HG03175 (cell line): ENCODE measurements around the gene NF1.

Experiments used
- ATAC-seq: cut with Tn5 transposase; IDR thresholded peaks from one replicate; pipeline ENCODE4 v1.9.1; 2021; ENCODE audit warnings: mild to moderate bottlenecking, moderate library complexity; ENCODE audit not compliant: unreplicated experiment

Gene NF1

GRCh38 chr17:31394544-31394943 lies 299.8 kb downstream of the NF1 start:
- ATAC-seq = no peak

- no peak for ATAC-seq
Observed at GRCh38 chr17:31397256-31397939, 302.6 kb downstream of the NF1 start.

DNA sequence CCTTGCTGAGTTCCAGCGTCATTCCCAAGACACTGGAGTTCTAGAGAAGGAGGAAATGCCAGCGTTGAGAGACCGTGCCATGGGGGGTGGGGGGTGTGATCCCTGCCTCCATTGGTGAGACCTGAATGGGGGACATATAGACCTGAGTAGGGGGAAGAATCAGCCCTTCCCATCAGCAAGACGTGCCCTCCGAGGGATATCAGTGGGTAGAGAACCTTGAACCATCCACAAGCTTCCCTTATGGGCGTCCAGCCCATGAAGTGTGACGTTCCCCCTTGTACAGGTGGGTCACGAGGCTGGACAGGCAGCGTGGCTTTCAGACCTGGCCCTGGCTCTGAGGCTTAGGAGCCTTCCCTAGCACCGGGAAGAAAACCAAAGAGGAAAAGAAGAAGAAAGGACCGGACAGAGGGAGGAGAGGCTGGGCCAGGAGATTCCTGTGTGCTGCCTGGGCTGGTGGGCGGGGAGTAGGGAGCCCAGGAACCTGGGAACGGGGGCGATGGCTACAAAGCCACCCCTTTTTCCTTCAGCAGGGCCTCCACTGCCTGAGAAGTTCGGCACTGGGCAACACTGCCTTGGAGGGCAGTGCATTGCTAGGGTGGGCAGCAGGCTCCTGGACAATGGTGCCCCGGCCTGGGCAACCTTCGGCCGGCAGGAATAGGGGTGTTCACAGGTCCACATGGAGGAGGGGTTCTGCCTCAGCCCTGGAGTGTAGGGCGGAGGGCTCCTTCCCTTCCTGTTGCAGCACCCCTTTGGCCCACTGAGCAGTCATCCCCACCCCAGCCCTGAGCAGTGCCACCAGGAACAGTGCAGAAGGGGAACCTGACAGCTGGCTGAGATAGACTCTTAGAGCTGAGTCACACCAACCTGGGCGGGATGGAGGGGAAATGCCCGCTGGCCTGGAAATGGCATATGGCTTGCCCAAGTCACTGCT lies 303.9 kb downstream of the NF1 start:
- ATAC-seq = no peak

DNA sequence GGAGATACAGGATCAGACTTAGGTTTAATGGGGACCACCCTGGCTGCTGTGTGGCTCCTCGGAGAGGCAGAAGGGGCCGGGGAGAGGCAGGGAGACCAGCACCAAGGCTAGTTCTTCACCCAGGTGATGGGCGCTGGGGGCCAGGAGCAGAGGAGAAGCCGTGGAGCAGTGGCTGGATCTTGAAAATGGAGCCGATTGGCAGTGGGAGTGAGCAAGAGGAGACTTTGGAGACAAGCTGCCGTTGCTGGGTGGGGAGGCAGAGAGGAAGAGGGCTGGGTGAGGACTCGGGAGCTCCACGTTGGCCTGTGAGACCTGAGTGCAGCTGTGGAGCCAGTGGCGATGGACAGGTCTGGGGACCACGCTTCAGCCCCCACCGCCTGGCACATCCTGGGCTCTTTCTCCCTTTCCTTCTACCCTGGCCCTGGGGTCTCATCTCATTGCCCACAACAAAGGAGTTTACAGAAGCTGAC lies 305.7 kb downstream of the NF1 start:
- no peak for ATAC-seq

GRCh38 chr17:31401456-31402254 lies 306.9 kb downstream of the NF1 start:
- no peak for ATAC-seq

DNA sequence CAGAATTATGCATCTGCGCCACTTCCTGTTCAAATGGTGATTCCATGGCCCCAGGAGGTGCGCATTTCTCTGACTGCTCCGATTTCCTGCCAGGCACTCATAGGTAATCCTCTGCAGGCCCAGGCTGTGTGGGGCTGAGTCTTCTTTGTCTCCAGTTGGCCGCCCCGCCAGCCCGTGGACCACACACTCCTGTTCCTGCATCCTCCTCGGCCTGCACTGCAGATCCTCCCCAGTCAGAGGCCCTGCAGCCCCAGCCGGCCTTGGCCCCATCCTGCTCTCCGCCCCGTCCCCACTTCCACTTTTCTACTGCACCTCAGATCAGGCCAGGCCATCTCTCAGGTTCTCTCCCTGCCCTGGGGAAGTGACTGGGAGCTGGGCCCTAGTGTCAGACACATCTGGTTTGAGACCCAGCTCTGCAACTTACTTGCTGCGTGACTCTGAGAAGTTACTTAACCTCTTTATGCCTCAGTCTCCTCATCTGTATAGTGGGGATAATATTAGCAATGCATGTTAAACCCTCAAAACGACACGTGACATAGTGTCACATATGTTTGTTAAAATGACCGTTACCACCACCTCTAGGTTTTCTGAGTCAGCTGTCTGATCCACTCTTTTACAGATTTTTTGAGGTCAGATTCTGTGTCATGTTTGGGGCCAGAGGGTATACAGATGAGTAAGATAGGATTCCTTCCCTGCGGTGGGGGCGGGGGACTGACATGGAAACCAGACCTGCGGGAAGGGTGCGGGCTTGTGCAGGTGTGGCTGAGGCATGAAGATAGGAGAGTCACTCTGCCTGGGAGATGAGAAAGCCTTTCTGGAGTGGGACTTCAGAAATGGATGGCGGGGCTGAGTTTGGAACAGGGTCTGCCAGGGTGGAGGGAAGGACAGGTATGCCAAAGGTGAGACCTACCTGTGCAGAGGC lies 309.5 kb downstream of the NF1 start:
- no peak for ATAC-seq

DNA sequence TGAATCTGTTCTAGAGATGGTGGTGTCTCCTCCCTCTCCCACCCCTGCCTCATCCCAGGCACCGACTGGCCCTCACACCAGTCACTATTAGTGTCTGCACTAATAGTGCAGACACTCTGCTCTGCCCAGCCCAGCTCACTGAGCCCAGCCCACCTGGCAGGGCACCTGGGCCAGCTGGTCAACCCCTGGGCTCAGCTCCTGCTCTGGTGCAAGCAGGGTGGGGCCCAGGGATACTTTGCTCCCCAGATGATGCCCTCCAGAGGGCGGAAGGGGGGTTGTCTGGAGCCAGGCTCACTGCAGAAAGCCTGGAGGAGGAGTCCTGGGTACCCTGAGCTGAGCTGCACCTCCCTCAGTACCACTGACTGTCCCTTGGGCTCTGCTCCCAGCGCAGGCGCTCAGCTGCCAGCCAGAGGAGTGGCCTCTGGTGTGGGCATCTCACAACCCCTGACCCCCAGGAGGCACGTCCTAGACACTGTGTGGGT lies 311.2 kb downstream of the NF1 start:
- no peak for ATAC-seq

- ATAC-seq = no peak
Observed at GRCh38 chr17:31408586-31408985, 313.8 kb downstream of the NF1 start.

DNA sequence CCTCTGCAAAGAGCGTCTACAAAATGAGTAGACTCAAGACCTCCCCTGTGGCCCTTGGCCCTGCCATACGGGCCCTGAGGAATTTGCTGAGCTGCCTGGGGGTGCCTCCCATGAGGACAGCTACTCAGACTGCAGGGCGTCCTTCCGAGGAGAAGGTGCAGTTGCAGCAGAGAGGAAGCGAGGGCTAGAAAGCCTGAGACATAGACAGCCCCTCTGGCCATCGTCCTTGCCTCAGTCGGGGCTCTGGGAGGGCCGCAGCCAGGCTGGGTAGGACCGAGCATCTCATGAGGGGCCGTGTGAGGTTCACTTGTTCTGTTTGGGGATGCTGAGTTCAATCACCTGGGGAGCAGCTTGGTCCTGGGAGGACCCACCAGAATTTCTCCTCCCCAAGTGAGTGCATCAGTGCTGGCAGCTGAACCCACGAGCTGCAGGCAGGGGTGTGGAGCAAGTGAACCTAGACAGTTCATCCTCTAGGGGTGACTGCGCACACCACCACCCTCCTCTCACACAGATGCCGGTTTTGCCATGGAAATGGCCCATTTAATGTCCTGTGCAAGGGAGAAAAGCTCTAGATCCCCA lies 317.0 kb downstream of the NF1 start:
- ATAC-seq = no peak

DNA sequence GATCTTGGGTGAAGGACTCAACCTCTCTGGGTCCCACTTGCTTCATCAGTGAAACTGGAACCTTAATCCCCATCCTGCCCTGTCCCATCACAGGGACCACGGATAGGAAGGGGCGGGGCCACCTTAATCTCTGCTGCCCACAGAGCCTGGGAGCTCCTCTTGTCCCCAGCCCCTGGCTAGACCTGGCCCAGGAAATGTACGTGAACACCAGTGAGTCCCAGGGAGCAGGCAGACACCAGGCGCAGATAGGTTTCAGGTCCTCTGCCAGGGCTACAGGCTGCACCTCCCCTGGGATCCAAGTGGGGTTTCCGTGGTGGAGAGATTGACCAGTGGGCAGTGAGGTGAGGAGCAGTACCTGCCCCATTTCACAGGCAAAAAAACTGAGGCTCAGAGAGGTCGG lies 317.7 kb downstream of the NF1 start:
- no peak for ATAC-seq

DNA sequence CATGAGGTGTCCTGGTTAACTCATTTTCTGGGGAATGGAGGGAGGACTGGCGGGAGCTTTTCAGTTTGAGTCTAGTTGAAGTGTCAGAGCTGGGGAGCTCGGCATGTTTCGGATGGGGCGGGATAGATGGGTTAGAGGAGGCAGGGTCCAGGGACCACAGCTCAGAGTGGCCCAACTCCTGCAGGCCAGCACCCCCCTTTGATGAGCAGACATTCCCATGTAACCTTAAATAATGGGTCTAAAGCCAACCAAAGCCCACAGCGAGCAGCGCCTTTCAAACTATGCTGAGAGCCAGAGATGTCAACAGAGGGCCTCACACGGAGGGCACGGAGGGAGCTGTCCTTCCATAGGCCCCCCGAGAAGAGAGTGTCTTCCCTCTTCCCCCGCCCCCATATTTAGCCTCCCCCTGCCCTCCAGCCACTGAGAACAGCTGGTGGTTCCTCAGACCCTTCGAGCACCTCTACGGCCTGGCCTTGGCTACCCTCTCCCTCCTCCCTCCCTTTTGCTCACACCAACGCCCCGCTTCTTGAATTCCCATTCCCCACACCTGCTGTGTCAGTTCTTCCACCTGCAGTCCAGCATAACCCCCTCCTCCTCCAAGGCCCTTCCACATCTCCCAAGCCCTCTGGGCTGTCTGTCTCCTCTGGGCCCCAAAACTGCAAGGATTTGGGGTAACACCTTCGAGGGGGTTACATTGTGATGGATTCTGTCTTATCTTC lies 318.5 kb downstream of the NF1 start:
- ATAC-seq = no peak

- ATAC-seq = no peak
Observed at GRCh38 chr17:31413874-31414549, 319.2 kb downstream of the NF1 start.

- no peak for ATAC-seq
Observed at GRCh38 chr17:31414550-31414918, 319.8 kb downstream of the NF1 start.

DNA sequence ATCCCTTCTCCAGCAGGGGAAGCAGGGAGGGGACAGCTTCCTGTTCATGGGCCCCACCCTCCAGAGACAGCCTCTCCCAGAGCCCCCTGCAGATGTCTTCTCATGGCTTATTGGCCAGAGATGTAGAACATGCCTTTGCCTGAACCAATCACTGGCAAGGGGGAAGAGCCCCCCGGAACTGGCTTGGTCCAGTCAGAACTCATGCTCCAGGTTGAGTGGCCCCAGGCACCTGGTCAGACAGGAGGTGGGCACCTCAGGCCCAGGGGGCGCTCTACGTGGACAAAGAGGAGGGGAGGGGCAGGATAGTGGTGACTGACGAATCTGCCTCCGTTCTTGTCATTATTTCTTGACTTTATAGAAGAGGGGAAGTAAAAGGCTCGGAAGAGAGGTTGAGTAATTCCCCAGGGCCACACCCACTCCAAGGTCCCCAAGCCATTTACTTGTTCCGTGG lies 320.3 kb downstream of the NF1 start:
- no peak for ATAC-seq

DNA sequence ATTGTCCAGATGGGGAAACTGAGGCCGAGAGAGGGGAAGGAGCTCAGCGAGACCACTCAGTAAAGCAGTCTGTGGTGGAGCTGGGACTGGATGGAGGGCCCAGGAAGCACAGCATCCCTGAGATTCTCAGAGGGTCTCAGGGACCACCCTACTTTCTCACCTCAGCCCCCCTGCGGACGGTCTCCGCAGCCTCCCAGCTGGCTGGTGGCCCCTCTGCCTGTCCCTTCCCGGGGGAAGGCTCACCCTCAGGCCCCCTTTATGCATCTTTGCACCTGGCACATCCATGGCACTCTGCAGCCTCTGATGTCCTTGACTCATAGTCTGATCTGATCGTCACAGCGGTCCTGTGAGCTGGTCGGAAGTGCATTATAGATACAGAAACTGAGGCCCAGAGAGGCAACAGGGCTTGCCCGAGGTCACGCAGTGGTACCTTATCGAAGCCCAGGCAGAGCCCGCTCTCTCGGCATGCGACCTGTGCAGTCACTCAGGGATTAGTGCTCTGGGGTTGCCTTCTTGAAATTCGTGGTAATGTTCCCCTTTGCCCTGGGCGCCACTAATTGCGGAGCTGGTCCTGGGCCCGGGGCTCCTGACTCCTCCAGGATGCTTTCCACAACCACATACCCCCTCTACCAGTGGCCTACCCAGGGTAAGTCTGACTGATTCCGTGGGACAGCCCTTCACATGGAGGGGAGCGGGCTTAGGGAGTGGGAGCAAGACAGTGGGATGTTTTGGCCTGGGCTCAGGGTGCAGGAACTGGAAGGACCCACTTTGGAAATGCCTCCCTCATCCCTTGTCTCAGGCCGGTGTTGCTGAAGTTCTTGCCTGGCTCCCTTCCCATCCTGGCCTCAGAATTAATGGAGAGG lies 321.1 kb downstream of the NF1 start:
- no peak for ATAC-seq

GRCh38 chr17:31416503-31416923 lies 321.7 kb downstream of the NF1 start:
- no peak for ATAC-seq

- ATAC-seq = no peak
Observed at GRCh38 chr17:31417051-31417792, 322.4 kb downstream of the NF1 start.
